SK-N-SH (cell line): Measurements from ENCODE around the gene WASF2. TPM values are rescaled to one million over a fixed set of nuclear protein-coding genes. Genes with fewer than 3 reads are reported as not detected.

Source experiments
- CTCF ChIA-PET: fragments of 300-600, 350-600 bp; formaldehyde crosslinking; extraction: SDS; loops from one replicate; lab custom pipeline; 2021; lab: Yijun Ruan, JAX
- POLR2A ChIA-PET: fragments of 350-600 bp; sonication (Branson Sonifier 250); formaldehyde crosslinking; extraction: SDS; loops from one replicate; lab custom pipeline; 2020; ENCODE audit warnings: antibody characterized with exemption, inconsistent platforms; lab: Yijun Ruan, JAX
- DNase-seq: peaks from one replicate; pipeline ENCODE4 v3.0.0; 2012
- H2AFZ ChIP-seq: fragments of 200-600 bp; sonication (generic); 2 replicates; pipeline ENCODE4 v1.8.1; 2016; ENCODE audit warnings: antibody characterized with exemption, mild to moderate bottlenecking, low read depth
- H3F3A ChIP-seq: fragments of 200-600 bp; sonication (generic); replicated peaks from 2 replicates; pipeline ENCODE3; 2016; ENCODE audit warnings: antibody characterized with exemption, mild to moderate bottlenecking; ENCODE audit not compliant: insufficient read depth
- H3K27ac ChIP-seq, 2 experiments: fragments of 200-500 bp in 1 of 2; fragments of 200-600 bp in 1 of 2; sonication (Bioruptor generic) in 1 of 2; sonication (generic), shearing (Covaris generic) in 1 of 2; 2 replicates each; pipeline versions ENCODE4 v1.5.1 to v1.6.1; 2014 to 2016; ENCODE audit warnings: low read depth in 2 of 2, inconsistent platforms in 1 of 2, low read length in 1 of 2, mild to moderate bottlenecking in 1 of 2, mixed read lengths in 1 of 2
- H3K27me3 ChIP-seq: fragments of 200-600 bp; sonication (generic), shearing (Covaris generic); 2 replicates; pipeline ENCODE4 v1.6.1; 2016; ENCODE audit warnings: mixed run types; ENCODE audit not compliant: insufficient read depth
- H3K36me3 ChIP-seq, 2 experiments: fragments of 200-500 bp in 1 of 2; fragments of 200-600 bp in 1 of 2; sonication (Bioruptor generic) in 1 of 2; sonication (generic) in 1 of 2; replicated peaks in 1 of 2; 2 replicates each; pipeline versions ENCODE3 to v1.5.1; 2014 to 2016; ENCODE audit warnings: low read length in 1 of 2, mild to moderate bottlenecking in 1 of 2; ENCODE audit not compliant: insufficient read depth in 2 of 2, control insufficient read depth in 1 of 2
- H3K4me1 ChIP-seq, 2 experiments: fragments of 200-500 bp in 1 of 2; fragments of 200-600 bp in 1 of 2; sonication (Bioruptor generic) in 1 of 2; sonication (generic), shearing (Covaris generic) in 1 of 2; 2 replicates each; pipeline versions ENCODE4 v1.5.1 to v1.6.1; 2014 to 2016; ENCODE audit warnings: low read depth in 1 of 2, low read length in 1 of 2, mixed run types in 1 of 2; ENCODE audit not compliant: insufficient read depth in 2 of 2, control insufficient read depth in 1 of 2
- H3K4me2 ChIP-seq: fragments of 200-600 bp; sonication (generic), shearing (Covaris generic); 2 replicates; pipeline ENCODE4 v1.6.1; 2017; ENCODE audit warnings: mixed run types
- H3K4me3 ChIP-seq, 2 experiments: fragments of 200-500 bp in 1 of 2; fragments of 200-600 bp in 1 of 2; sonication (Bioruptor generic) in 1 of 2; sonication (generic), shearing (Covaris generic) in 1 of 2; 2 replicates each; pipeline versions ENCODE4 v1.5.1 to v1.8.1; 2014 to 2016; ENCODE audit warnings: low read depth in 2 of 2, inconsistent platforms in 1 of 2, low read length in 1 of 2, mild to moderate bottlenecking in 1 of 2, mixed read lengths in 1 of 2, moderate library complexity in 1 of 2
- H3K79me2 ChIP-seq: fragments of 200-600 bp; sonication (generic); 2 replicates; pipeline ENCODE4 v1.8.1; 2017; ENCODE audit warnings: mild to moderate bottlenecking; ENCODE audit not compliant: insufficient read depth
- H3K9ac ChIP-seq: fragments of 200-600 bp; sonication (generic); 2 replicates; pipeline ENCODE4 v1.6.1; 2017; ENCODE audit warnings: mixed run types
- H3K9me2 ChIP-seq: fragments of 200-600 bp; sonication (generic); 2 replicates; pipeline ENCODE4 v1.6.1; 2017; ENCODE audit warnings: mixed run types
- H3K9me3 ChIP-seq: fragments of 200-600 bp; sonication (generic); 2 replicates; pipeline ENCODE4 v1.6.1; 2017; ENCODE audit warnings: mixed run types, mild to moderate bottlenecking, moderate library complexity
- H4K20me1 ChIP-seq: fragments of 200-600 bp; sonication (generic); 2 replicates; pipeline ENCODE4 v1.6.1; 2017; ENCODE audit warnings: mild to moderate bottlenecking, mixed run types; ENCODE audit not compliant: insufficient read depth
- EZH2phosphoT487 ChIP-seq: fragments of 200-600 bp; sonication (generic); IDR thresholded peaks from 2 replicates; pipeline ENCODE4 v1.6.1; 2017; ENCODE audit warnings: low read depth, mixed run types, mild to moderate bottlenecking, antibody characterized with exemption, moderate library complexity, borderline replicate concordance
- FOSL2 ChIP-seq: IDR thresholded peaks from 2 replicates; pipeline ENCODE4 v1.4.0; 2012; ENCODE audit warnings: low read depth, mild to moderate bottlenecking, moderate library complexity, borderline replicate concordance
- GATA2 ChIP-seq: sonication (generic); formaldehyde crosslinking; IDR thresholded peaks from 2 replicates; pipeline ENCODE4 v1.5.0; 2020; ENCODE audit warnings: mild to moderate bottlenecking, missing genetic modification reagents
- MXI1 ChIP-seq: IDR thresholded peaks from 2 replicates; pipeline ENCODE4 v1.6.1; 2012; ENCODE audit warnings: mild to moderate bottlenecking, low read depth, low read length, improper control_type of control experiment
- POLR2AphosphoS5 ChIP-seq: IDR thresholded peaks from 2 replicates; pipeline ENCODE4 v1.6.1; 2012; ENCODE audit warnings: low read depth, low read length
- RAD21 ChIP-seq: IDR thresholded peaks from 2 replicates; pipeline ENCODE4 v1.6.1; 2012; ENCODE audit warnings: mild to moderate bottlenecking, low read length
- RCOR1 ChIP-seq: fragments of 150-350 bp; IDR thresholded peaks from 2 replicates; pipeline ENCODE4 v1.6.1; 2017; ENCODE audit warnings: antibody characterized with exemption, low read length
- RFX5 ChIP-seq: IDR thresholded peaks from 2 replicates; pipeline ENCODE4 v1.6.1; 2012; ENCODE audit warnings: mild to moderate bottlenecking, improper control_type of control experiment, low read length
- SIN3A ChIP-seq: IDR thresholded peaks from 2 replicates; pipeline ENCODE4 v1.6.1; 2012; ENCODE audit warnings: low read depth, mild to moderate bottlenecking, low read length, moderate library complexity, borderline replicate concordance
- SMC3 ChIP-seq: IDR thresholded peaks from 2 replicates; pipeline ENCODE4 v1.6.1; 2012; ENCODE audit warnings: low read depth, low read length, improper control_type of control experiment
- USF1 ChIP-seq: IDR thresholded peaks from 2 replicates; pipeline ENCODE4 v1.4.0; 2012; ENCODE audit warnings: low read depth, borderline replicate concordance
- USF2 ChIP-seq: fragments of 150-350 bp; IDR thresholded peaks from 2 replicates; pipeline ENCODE4 v1.6.1; 2017; ENCODE audit warnings: antibody characterized with exemption, low read length, low read depth, borderline replicate concordance
- YY1 ChIP-seq: IDR thresholded peaks from 2 replicates; pipeline ENCODE4 v1.4.0; 2012; ENCODE audit warnings: low read depth, mild to moderate bottlenecking
- ZBTB33 ChIP-seq: IDR thresholded peaks from 2 replicates; pipeline ENCODE4 v1.4.0; 2012; ENCODE audit warnings: low read depth, borderline replicate concordance
- WGBS: methylation state at CpG from one replicate; pipeline ENCODE4 v1.1.6; 2017; ENCODE audit warnings: low lambda C conversion rate; 5-methylcytosine and 5-hydroxymethylcytosine counted together
- polyA plus RNA-seq, 3 experiments: library from polyadenylated mRNA; depleted of rRNA; stranded (reverse); fragments of >200 nt; gene quantifications; 2 replicates each; pipeline ENCODE4 v1.2.3, GENCODE V29; 2012

WASF2 gene
- polyA plus RNA-seq, 1 of the 3 experiments (the other 2 are of a cell fraction), result 27.1 TPM

GRCh38 chr1:27428316-27429028 is 61.5 kb downstream of the WASF2 start:
- Histone ChIP-seq H3K4me2 (no peak overlapping the region), H3K9ac (no peak overlapping the region), H3K79me2 (peaks cover 76% of the 10 kb centered on the region)

GRCh38 chr1:27427816-27428315 is 62.1 kb downstream of the WASF2 start:
- Histone ChIP-seq H4K20me1 (peaks cover 26% of the 10 kb centered on the region), H3K4me2 (no peak overlapping the region), H3K27me3 (no peaks in the 10 kb centered on the region), H3K36me3 (peaks cover 11 to 21% of the 10 kb centered on the region in 2 experiments), H3K9me2 (no peaks in the 10 kb centered on the region), H3K4me1 (peaks cover 0 to 15% of the 10 kb centered on the region in 2 experiments; a peak in 3 of 4 replicates), H3K9ac (no peak overlapping the region), H2AFZ (no peak overlapping the region), H3K79me2 (peaks cover 74% of the 10 kb centered on the region), H3F3A (peaks cover 3% of the 10 kb centered on the region), H3K9me3 (no peaks in the 10 kb centered on the region), H3K27ac (peak overlapping the region in 1 of 2 experiments; percentile 55; a peak in 1 of 4 replicates), H3K4me3 (no peak overlapping the region)
- no peak for DNase-seq
- CTCF ChIA-PET, result interaction anchor here (1.1 to 3.3 kb wide), 12 partner anchors 11 to 181 kb away, joined by 3 to 19 read pairs (median 3); no protein-coding TSS in a partner anchor
- POLR2A ChIA-PET, result no interaction called here
- 90% methylated on average over 2 of the region's 2 CpGs for WGBS
- TF ChIP-seq GATA2 (CRISPR knock-in tag) (no peak), FOSL2 (no peak), MXI1 (no peak), USF2 (no peak), USF1 (no peak), POLR2AphosphoS5 (no peak)

More at GRCh38 chr1:27428316-27429028, 61.5 kb downstream of the WASF2 start:
- 78% methylated on average over 17 of the region's 17 CpGs for WGBS
- H3K9me3 ChIP-seq, result no peaks in the 10 kb centered on the region
- H3K9me2 ChIP-seq, result no peaks in the 10 kb centered on the region
- ChIA-PET POLR2A (interaction anchor here (0.7 kb wide), 1 partner anchor 19 kb away, joined by 5 read pairs; no protein-coding TSS in a partner anchor), CTCF (interaction anchor here (0.7 to 3.3 kb wide), 18 partner anchors 12 to 298 kb away, joined by 3 to 19 read pairs (median 3); partner anchors contain the start of gene FAM76A)
- peaks cover 11 to 21% of the 10 kb centered on the region in 2 experiments for H3K36me3 ChIP-seq
- H3K27me3 ChIP-seq, result no peaks in the 10 kb centered on the region
- H3K4me3 ChIP-seq, result no peak overlapping the region
- peaks cover 0 to 15% of the 10 kb centered on the region in 2 experiments; a peak in 3 of 4 replicates for H3K4me1 ChIP-seq
- H3K27ac ChIP-seq, result peak overlapping the region in 1 of 2 experiments; percentile 55; a peak in 2 of 4 replicates
- peak; percentile 60 for DNase-seq
- H3F3A ChIP-seq, result peaks cover 3% of the 10 kb centered on the region
- TF ChIP-seq SMC3 (no peak; the same call in 1 of the 2 replicates), MXI1 (peak; percentile 40; the same call in 1 of the 2 replicates), RFX5 (0 out of 2 replicates have a peak, but pooled peaks have one; percentile 14), RCOR1 (no peak), ZBTB33 (no peak), YY1 (no peak), SIN3A (no peak), USF2 (no peak), RAD21 (peak; percentile 55), EZH2phosphoT487 (no peak), FOSL2 (no peak)
- peaks cover 28% of the 10 kb centered on the region for H4K20me1 ChIP-seq
- H2AFZ ChIP-seq, result no peak overlapping the region
